HEK293 (cell line): ENCODE data around the gene CDH23.

ENCODE experiments used
- OVOL3 ChIP-seq: fragments of 450-650 bp; formaldehyde crosslinking; IDR thresholded peaks from 2 replicates; pipeline ENCODE4 v1.5.1; 2016; ENCODE audit warnings: missing biosample characterization, missing genetic modification characterization
- RBAK ChIP-seq: fragments of 450-650 bp; formaldehyde crosslinking; IDR thresholded peaks from 2 replicates; pipeline ENCODE4 v1.5.1; 2016; ENCODE audit warnings: missing biosample characterization, missing genetic modification characterization
- SP2 ChIP-seq: fragments of 450-650 bp; formaldehyde crosslinking; IDR thresholded peaks from 2 replicates; pipeline ENCODE4 v1.5.1; 2016; ENCODE audit warnings: missing biosample characterization, missing genetic modification characterization
- SP3 ChIP-seq: fragments of 450-650 bp; formaldehyde crosslinking; IDR thresholded peaks from 2 replicates; pipeline ENCODE4 v1.5.1; 2016; ENCODE audit warnings: missing biosample characterization, missing genetic modification characterization
- ZBTB8A ChIP-seq: fragments of 450-650 bp; formaldehyde crosslinking; IDR thresholded peaks from 2 replicates; pipeline ENCODE4 v1.5.1; 2016; ENCODE audit warnings: missing biosample characterization, missing genetic modification characterization
- ZNF211 ChIP-seq: fragments of 450-650 bp; formaldehyde crosslinking; IDR thresholded peaks from 2 replicates; pipeline ENCODE4 v1.5.1; 2016; ENCODE audit warnings: low read depth, missing biosample characterization, missing genetic modification characterization
- ZNF274 ChIP-seq, 2 experiments: fragments of 200-500 bp in 1 of 2; fragments of 450-650 bp in 1 of 2; sonication (Bioruptor generic) in 1 of 2; formaldehyde crosslinking in 1 of 2; IDR thresholded peaks; 2 replicates each; pipeline versions ENCODE4 v1.5.1 to v1.6.1; 2014 to 2016; ENCODE audit warnings: borderline replicate concordance in 1 of 2, inconsistent platforms in 1 of 2, low read length in 1 of 2, missing biosample characterization in 1 of 2, missing genetic modification characterization in 1 of 2
- ZNF391 ChIP-seq: fragments of 450-650 bp; formaldehyde crosslinking; IDR thresholded peaks from 2 replicates; pipeline ENCODE4 v1.5.1; 2016; ENCODE audit warnings: low read depth, missing biosample characterization, missing genetic modification characterization, borderline replicate concordance
- ZNF654 ChIP-seq: fragments of 450-650 bp; formaldehyde crosslinking; IDR thresholded peaks from 2 replicates; pipeline ENCODE4 v1.5.1; 2016; ENCODE audit warnings: low read depth, missing biosample characterization, missing genetic modification characterization
- ZNF707 ChIP-seq: fragments of 450-650 bp; formaldehyde crosslinking; IDR thresholded peaks from 2 replicates; pipeline ENCODE4 v1.5.1; 2016; ENCODE audit warnings: missing biosample characterization, missing genetic modification characterization
- TF ChIP-seq, protein P1 (sequence below): fragments of 450-650 bp; formaldehyde crosslinking; IDR thresholded peaks from 2 replicates; pipeline ENCODE4 v1.5.1; 2016; ENCODE audit warnings: missing biosample characterization, missing genetic modification characterization
- TF ChIP-seq, protein P2 (sequence below): fragments of 450-650 bp; formaldehyde crosslinking; IDR thresholded peaks from 2 replicates; pipeline ENCODE4 v1.5.1; 2016; ENCODE audit warnings: missing biosample characterization, missing genetic modification characterization
- TF ChIP-seq, protein P3 (sequence below): fragments of 450-650 bp; formaldehyde crosslinking; IDR thresholded peaks from 2 replicates; pipeline ENCODE4 v1.5.1; 2016; ENCODE audit warnings: missing biosample characterization, missing genetic modification characterization

DNA sequence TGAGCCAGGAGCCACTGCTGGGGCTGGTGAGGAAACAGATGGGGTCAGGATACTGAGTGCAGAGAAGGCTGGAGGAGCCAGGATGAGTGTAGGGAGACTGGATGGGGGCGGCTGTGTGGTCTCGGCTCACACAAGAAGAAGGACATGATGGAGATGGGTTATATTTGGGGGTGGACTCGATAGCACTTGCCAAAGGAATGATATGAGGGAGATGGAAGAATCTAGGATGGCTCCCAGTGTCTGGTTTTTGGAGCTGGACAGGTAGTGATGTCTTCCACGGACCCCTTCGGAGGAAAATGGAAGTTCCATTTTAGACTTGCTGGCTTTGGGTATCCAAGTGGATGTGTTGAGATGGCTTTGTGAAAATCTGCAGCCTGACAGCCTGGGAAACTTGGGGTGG, 83.9 kb downstream of the CDH23 start:
- TF ChIP-seq ZNF211 = no peak
- no peak for TF ChIP-seq ZBTB8A (tag by site-specific recombination)
- TF ChIP-seq SP3 (tag by site-specific recombination) = no peak
- TF ChIP-seq RBAK (tag by site-specific recombination) = no peak
- TF ChIP-seq, protein P1, sequence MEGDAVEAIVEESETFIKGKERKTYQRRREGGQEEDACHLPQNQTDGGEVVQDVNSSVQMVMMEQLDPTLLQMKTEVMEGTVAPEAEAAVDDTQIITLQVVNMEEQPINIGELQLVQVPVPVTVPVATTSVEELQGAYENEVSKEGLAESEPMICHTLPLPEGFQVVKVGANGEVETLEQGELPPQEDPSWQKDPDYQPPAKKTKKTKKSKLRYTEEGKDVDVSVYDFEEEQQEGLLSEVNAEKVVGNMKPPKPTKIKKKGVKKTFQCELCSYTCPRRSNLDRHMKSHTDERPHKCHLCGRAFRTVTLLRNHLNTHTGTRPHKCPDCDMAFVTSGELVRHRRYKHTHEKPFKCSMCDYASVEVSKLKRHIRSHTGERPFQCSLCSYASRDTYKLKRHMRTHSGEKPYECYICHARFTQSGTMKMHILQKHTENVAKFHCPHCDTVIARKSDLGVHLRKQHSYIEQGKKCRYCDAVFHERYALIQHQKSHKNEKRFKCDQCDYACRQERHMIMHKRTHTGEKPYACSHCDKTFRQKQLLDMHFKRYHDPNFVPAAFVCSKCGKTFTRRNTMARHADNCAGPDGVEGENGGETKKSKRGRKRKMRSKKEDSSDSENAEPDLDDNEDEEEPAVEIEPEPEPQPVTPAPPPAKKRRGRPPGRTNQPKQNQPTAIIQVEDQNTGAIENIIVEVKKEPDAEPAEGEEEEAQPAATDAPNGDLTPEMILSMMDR = no peak
- TF ChIP-seq, protein P2, sequence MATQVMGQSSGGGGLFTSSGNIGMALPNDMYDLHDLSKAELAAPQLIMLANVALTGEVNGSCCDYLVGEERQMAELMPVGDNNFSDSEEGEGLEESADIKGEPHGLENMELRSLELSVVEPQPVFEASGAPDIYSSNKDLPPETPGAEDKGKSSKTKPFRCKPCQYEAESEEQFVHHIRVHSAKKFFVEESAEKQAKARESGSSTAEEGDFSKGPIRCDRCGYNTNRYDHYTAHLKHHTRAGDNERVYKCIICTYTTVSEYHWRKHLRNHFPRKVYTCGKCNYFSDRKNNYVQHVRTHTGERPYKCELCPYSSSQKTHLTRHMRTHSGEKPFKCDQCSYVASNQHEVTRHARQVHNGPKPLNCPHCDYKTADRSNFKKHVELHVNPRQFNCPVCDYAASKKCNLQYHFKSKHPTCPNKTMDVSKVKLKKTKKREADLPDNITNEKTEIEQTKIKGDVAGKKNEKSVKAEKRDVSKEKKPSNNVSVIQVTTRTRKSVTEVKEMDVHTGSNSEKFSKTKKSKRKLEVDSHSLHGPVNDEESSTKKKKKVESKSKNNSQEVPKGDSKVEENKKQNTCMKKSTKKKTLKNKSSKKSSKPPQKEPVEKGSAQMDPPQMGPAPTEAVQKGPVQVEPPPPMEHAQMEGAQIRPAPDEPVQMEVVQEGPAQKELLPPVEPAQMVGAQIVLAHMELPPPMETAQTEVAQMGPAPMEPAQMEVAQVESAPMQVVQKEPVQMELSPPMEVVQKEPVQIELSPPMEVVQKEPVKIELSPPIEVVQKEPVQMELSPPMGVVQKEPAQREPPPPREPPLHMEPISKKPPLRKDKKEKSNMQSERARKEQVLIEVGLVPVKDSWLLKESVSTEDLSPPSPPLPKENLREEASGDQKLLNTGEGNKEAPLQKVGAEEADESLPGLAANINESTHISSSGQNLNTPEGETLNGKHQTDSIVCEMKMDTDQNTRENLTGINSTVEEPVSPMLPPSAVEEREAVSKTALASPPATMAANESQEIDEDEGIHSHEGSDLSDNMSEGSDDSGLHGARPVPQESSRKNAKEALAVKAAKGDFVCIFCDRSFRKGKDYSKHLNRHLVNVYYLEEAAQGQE (tag by site-specific recombination) = no peak
- TF ChIP-seq SP2 (tag by site-specific recombination) = no peak
- no peak for TF ChIP-seq OVOL3 (tag by site-specific recombination)
- no peak for TF ChIP-seq ZNF274 (IDR thresholded peaks at IDR 0.05; ENCODE audit: low read length)
- TF ChIP-seq ZNF274 (tag by site-specific recombination; IDR thresholded peaks at IDR 0.05; ENCODE audit: borderline replicate concordance) = no peak
- TF ChIP-seq, protein P3, sequence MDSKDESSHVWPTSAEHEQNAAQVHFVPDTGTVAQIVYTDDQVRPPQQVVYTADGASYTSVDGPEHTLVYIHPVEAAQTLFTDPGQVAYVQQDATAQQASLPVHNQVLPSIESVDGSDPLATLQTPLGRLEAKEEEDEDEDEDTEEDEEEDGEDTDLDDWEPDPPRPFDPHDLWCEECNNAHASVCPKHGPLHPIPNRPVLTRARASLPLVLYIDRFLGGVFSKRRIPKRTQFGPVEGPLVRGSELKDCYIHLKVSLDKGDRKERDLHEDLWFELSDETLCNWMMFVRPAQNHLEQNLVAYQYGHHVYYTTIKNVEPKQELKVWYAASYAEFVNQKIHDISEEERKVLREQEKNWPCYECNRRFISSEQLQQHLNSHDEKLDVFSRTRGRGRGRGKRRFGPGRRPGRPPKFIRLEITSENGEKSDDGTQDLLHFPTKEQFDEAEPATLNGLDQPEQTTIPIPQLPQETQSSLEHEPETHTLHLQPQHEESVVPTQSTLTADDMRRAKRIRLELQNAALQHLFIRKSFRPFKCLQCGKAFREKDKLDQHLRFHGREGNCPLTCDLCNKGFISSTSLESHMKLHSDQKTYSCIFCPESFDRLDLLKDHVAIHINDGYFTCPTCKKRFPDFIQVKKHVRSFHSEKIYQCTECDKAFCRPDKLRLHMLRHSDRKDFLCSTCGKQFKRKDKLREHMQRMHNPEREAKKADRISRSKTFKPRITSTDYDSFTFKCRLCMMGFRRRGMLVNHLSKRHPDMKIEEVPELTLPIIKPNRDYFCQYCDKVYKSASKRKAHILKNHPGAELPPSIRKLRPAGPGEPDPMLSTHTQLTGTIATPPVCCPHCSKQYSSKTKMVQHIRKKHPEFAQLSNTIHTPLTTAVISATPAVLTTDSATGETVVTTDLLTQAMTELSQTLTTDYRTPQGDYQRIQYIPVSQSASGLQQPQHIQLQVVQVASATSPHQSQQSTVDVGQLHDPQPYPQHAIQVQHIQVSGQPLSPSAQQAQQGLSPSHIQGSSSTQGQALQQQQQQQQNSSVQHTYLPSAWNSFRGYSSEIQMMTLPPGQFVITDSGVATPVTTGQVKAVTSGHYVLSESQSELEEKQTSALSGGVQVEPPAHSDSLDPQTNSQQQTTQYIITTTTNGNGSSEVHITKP = peak; percentile 81
- no peak for TF ChIP-seq ZNF654 (tag by site-specific recombination)
- TF ChIP-seq ZNF707 (tag by site-specific recombination) = no peak
- TF ChIP-seq ZNF391 (tag by site-specific recombination) = no peak
